ENCODE results near the gene SEC14L3.

The SEC14L3 gene

GRCh38 chr22:30411780-30412179, 60.0 kb downstream of the SEC14L3 start:
- no peak for TF ChIP-seq CTCF (IDR thresholded peaks at IDR 0.05; ENCODE audit: insufficient read depth, low read depth, low read length, missing control alignments)
- no peak overlapping the region for H3K4me3 ChIP-seq (ENCODE audit: low read length)
- DNase-seq (ENCODE audit: low read depth): peak; percentile 92
